ENCODE results near the gene BCL2L12.

Gene BCL2L12

GRCh38 chr19:49640113-49640898 lies 25.4 kb upstream of the BCL2L12 start, which contains the start of gene RRAS:
RRAS (minus strand) TSS chr19:49640143; CDS start chr19:49640098, 45 bp downstream.
- H3K27ac ChIP-seq: peak within 1 kb of the TSS; percentile 99
- H3K9me3 ChIP-seq (ENCODE audit: low read depth, low read length): no peaks in the 10 kb centered on the region
- H3K9ac ChIP-seq (ENCODE audit: insufficient read length): peak within 1 kb of the TSS; percentile 83
- no peaks in the 10 kb centered on the region; the same call in 1 of the 2 replicates for H3K36me3 ChIP-seq (ENCODE audit: insufficient read depth, low read length)
- TF ChIP-seq FOXP2 (optimal IDR thresholded peaks at IDR 0.05; ENCODE audit: control extremely low read depth, extremely low read length, insufficient read depth): peak; percentile 78
- TF ChIP-seq EZH2 (IDR thresholded peaks at IDR 0.05): no peak
- TF ChIP-seq POLR2AphosphoS5 (IDR thresholded peaks at IDR 0.05; ENCODE audit: borderline replicate concordance, low read depth, low read length): peak; percentile 78
- peak within 1 kb of the TSS; percentile 88 for H3K4me3 ChIP-seq
- DNase-seq (ENCODE audit: low read depth, low spot score): peak; percentile 100

DNA sequence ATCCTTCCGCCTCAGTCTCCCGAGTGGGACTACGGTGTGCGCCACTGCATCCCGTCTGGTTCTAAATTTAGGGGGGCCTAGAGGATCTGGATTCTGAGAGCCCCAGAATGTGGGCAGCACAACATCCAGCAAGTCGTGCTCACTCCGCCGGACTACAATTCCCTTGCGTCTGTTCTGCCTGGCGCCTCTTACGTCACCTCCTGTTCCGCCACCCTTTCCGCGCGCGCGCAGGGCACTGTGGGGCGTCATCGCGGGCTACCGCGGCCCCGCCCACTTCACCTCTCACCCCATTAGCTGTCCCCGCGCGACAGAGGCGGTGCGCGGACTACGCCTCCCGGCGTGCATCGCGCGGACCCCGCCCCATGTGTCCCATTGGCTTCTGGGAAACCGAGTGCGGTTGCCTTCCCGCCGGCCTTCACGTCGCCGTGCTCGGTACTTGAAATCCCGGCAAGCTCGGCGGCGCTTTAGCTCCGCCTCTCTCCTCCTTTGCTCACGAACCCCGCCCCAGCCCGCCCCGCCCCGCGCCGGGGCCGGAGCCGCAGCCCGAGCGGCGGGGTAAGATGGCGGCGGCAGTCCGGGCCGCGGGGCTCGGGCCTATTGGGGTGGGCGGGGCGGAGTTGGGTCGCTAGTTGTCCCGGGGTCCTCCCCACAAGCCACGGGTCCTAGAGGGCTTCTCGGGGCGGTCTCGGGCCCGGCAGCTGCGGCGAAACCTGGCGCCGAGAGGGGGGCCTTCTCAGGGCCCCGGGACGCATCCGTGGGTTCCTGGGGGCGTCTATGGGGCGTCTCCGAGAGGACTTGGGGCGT lies 23.8 kb upstream of the BCL2L12 start, which contains the start of gene SCAF1:
Gene SCAF1 (plus strand): TSS at position 522 of the 804 bp plus-strand sequence. CDS start 2,818 bp downstream, outside the sequence.
- peak within 1 kb of the TSS; percentile 88 for H3K4me3 ChIP-seq
- peak within 1 kb of the TSS; percentile 99 for H3K27ac ChIP-seq
- H3K9me3 ChIP-seq (ENCODE audit: low read depth, low read length): no peaks in the 10 kb centered on the region
- peaks cover 10% of the 10 kb centered on the region; the same call in 1 of the 2 replicates for H3K36me3 ChIP-seq (ENCODE audit: insufficient read depth, low read length)
- TF ChIP-seq POLR2AphosphoS5 (IDR thresholded peaks at IDR 0.05; ENCODE audit: borderline replicate concordance, low read depth, low read length): 0 out of 2 replicates have a peak, but pooled peaks have one; percentile 37
- no peak for TF ChIP-seq EZH2 (IDR thresholded peaks at IDR 0.05)
- TF ChIP-seq FOXP2 (optimal IDR thresholded peaks at IDR 0.05; ENCODE audit: control extremely low read depth, extremely low read length, insufficient read depth): peak; percentile 70
- peak within 1 kb of the TSS; percentile 97 for H3K9ac ChIP-seq (ENCODE audit: insufficient read length)
- peak; percentile 95 for DNase-seq (ENCODE audit: low read depth, low spot score)

- TF ChIP-seq FOXP2 (optimal IDR thresholded peaks at IDR 0.05; ENCODE audit: control extremely low read depth, extremely low read length, insufficient read depth) (no peak), EZH2 (IDR thresholded peaks at IDR 0.05) (no peak), POLR2AphosphoS5 (IDR thresholded peaks at IDR 0.05; ENCODE audit: borderline replicate concordance, low read depth, low read length) (no peak)
- no peaks in the 10 kb centered on the region for H3K9me3 ChIP-seq (ENCODE audit: low read depth, low read length)
- H3K27ac ChIP-seq: peak overlapping the region; percentile 78
Measured at GRCh38 chr19:49642492-49643035, 23.2 kb upstream of the BCL2L12 start.

GRCh38 chr19:49643466-49643865 lies 22.3 kb upstream of the BCL2L12 start:
- Histone ChIP-seq H3K36me3 (ENCODE audit: insufficient read depth, low read length) (peaks cover 15% of the 10 kb centered on the region; the same call in 1 of the 2 replicates), H3K27ac (no peak overlapping the region), H3K9me3 (ENCODE audit: low read depth, low read length) (no peaks in the 10 kb centered on the region), H3K4me3 (peak overlapping the region; percentile 88; the same call in 1 of the 2 replicates), H3K9ac (ENCODE audit: insufficient read length) (peak overlapping the region; percentile 97)
- DNase-seq (ENCODE audit: low read depth, low spot score): no peak
- TF ChIP-seq POLR2AphosphoS5 (IDR thresholded peaks at IDR 0.05; ENCODE audit: borderline replicate concordance, low read depth, low read length) (0 out of 2 replicates have a peak, but pooled peaks have one; percentile 23), EZH2 (IDR thresholded peaks at IDR 0.05) (no peak), FOXP2 (optimal IDR thresholded peaks at IDR 0.05; ENCODE audit: control extremely low read depth, extremely low read length, insufficient read depth) (no peak)

More at GRCh38 chr19:49642492-49643035, 23.2 kb upstream of the BCL2L12 start:
- peak overlapping the region; percentile 97 for H3K9ac ChIP-seq (ENCODE audit: insufficient read length)
- peaks cover 15% of the 10 kb centered on the region; the same call in 1 of the 2 replicates for H3K36me3 ChIP-seq (ENCODE audit: insufficient read depth, low read length)
- no peak for DNase-seq (ENCODE audit: low read depth, low spot score)
- H3K4me3 ChIP-seq: peak overlapping the region; percentile 88

DNA sequence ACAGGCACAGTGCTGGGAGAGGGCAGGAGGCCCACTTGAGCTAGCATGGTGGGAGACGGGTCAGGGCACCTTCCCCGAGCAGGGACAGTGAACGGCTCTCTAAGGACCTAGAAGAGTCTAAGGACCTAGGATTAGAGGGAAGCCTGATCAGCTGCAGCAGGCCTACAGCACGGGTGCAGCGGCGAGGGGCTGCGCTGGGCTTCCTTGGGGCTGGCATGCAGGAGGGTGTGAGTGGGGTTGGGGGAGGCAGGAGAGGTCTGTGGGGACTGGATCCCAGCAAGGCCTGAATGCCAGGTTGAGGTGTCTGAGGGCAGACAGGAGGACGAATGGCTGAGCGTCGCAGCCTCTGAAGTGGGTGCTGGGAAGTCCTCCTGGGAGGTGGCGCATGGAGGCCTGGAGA lies 20.1 kb upstream of the BCL2L12 start:
- H3K9ac ChIP-seq (ENCODE audit: insufficient read length): no peak overlapping the region
- peaks cover 28% of the 10 kb centered on the region; the same call in 1 of the 2 replicates for H3K36me3 ChIP-seq (ENCODE audit: insufficient read depth, low read length)
- no peak for DNase-seq (ENCODE audit: low read depth, low spot score)
- no peaks in the 10 kb centered on the region for H3K9me3 ChIP-seq (ENCODE audit: low read depth, low read length)
- TF ChIP-seq POLR2AphosphoS5 (IDR thresholded peaks at IDR 0.05; ENCODE audit: borderline replicate concordance, low read depth, low read length) (no peak), FOXP2 (optimal IDR thresholded peaks at IDR 0.05; ENCODE audit: control extremely low read depth, extremely low read length, insufficient read depth) (no peak), EZH2 (IDR thresholded peaks at IDR 0.05) (no peak)
- H3K27ac ChIP-seq: no peak overlapping the region
- H3K4me3 ChIP-seq: no peak overlapping the region

DNA sequence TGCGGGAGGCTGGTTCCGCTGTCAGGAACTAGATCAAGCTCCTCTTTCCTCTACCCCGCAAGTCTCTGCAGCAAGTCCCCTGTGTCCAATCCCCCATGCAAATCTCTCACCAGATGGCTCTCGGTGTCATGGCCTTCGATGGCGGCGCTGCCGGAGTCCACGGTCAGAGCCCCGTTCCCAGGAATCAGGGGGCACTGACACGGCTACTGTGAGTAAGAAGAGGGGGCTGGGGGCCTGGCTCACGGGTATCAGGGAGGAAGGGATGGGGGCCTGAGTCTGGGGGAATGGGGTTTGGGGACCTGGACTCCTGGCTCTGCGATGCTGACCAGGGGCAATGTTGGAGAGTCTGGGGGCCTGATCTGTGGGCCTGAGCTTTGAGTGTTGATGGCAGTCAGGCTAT lies 19.7 kb upstream of the BCL2L12 start:
- no peak overlapping the region for H3K9ac ChIP-seq (ENCODE audit: insufficient read length)
- peaks cover 29% of the 10 kb centered on the region; the same call in 1 of the 2 replicates for H3K36me3 ChIP-seq (ENCODE audit: insufficient read depth, low read length)
- no peak overlapping the region for H3K27ac ChIP-seq
- no peak overlapping the region for H3K4me3 ChIP-seq
- TF ChIP-seq POLR2AphosphoS5 (IDR thresholded peaks at IDR 0.05; ENCODE audit: borderline replicate concordance, low read depth, low read length): no peak
- no peak for DNase-seq (ENCODE audit: low read depth, low spot score)
- no peaks in the 10 kb centered on the region for H3K9me3 ChIP-seq (ENCODE audit: low read depth, low read length)

DNA sequence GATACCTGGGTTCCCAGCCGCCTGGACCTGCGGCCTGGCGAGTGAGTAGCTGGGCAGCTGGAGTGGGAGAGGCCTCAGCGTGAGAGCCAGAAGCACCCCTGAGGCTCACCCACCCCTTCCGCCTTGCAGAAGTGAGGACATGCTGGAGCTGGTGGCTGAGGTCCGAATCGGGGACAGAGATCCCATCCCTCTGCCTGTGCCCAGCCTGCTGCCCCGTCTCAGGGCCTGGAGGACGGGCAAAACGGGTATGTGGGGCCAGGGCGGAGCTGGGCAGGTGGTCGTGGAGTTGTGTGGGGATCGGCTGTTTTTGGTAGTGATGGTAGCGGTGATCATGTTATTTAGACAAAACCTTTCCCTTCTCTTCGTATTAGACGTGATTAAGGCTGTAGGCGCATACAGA lies 19.1 kb upstream of the BCL2L12 start:
- H3K4me3 ChIP-seq: no peak overlapping the region
- no peaks in the 10 kb centered on the region for H3K9me3 ChIP-seq (ENCODE audit: low read depth, low read length)
- no peak overlapping the region for H3K9ac ChIP-seq (ENCODE audit: insufficient read length)
- TF ChIP-seq EZH2 (IDR thresholded peaks at IDR 0.05) (no peak), FOXP2 (optimal IDR thresholded peaks at IDR 0.05; ENCODE audit: control extremely low read depth, extremely low read length, insufficient read depth) (no peak), POLR2AphosphoS5 (IDR thresholded peaks at IDR 0.05; ENCODE audit: borderline replicate concordance, low read depth, low read length) (no peak)
- DNase-seq (ENCODE audit: low read depth, low spot score): no peak
- H3K36me3 ChIP-seq (ENCODE audit: insufficient read depth, low read length): peaks cover 32% of the 10 kb centered on the region; the same call in 1 of the 2 replicates
- H3K27ac ChIP-seq: no peak overlapping the region

All from SK-N-MC (cell line).